ENCODE data around the gene HECTD4.

DNA sequence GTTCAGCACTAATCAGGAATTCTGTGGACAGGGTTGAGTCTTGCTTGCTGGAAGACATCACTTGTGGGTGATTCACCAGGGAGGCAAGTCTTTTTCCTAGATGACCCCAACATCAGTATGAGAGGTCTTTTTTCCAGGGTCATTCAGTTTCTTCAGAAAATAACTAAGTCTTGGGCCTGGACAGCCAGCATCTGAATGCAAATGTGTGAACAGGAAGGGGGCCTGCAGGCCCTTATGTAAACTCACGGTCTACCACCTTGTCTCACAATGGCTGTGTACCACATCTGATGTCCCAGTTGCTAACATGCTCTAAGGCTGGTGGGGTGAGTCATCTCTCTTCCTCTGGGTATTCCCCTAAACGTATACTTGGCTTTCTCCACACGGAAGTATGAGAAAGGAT lies 79.2 kb downstream of the HECTD4 start:
- TF ChIP-seq, protein P1, sequence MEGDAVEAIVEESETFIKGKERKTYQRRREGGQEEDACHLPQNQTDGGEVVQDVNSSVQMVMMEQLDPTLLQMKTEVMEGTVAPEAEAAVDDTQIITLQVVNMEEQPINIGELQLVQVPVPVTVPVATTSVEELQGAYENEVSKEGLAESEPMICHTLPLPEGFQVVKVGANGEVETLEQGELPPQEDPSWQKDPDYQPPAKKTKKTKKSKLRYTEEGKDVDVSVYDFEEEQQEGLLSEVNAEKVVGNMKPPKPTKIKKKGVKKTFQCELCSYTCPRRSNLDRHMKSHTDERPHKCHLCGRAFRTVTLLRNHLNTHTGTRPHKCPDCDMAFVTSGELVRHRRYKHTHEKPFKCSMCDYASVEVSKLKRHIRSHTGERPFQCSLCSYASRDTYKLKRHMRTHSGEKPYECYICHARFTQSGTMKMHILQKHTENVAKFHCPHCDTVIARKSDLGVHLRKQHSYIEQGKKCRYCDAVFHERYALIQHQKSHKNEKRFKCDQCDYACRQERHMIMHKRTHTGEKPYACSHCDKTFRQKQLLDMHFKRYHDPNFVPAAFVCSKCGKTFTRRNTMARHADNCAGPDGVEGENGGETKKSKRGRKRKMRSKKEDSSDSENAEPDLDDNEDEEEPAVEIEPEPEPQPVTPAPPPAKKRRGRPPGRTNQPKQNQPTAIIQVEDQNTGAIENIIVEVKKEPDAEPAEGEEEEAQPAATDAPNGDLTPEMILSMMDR (IDR thresholded peaks at IDR 0.05) = no peak
- TF ChIP-seq REST (IDR thresholded peaks at IDR 0.05; ENCODE audit: insufficient read depth in 1 of 2, low read depth in 2 of 2, low read length in 1 of 2) = no peak
- TF ChIP-seq TCF7L2 (IDR thresholded peaks at IDR 0.05; ENCODE audit: low read depth, low read length) = no peak

All from Panc1 (cell line).